Left forelimb (tissue), 1 donor: Measurements from ENCODE around the gene VPS16.

ENCODE experiments used
- DNase-seq: peaks from one replicate; pipeline ENCODE4 v3.0.0-alpha.2; 2018; ENCODE audit warnings: low spot score

VPS16 gene

DNA sequence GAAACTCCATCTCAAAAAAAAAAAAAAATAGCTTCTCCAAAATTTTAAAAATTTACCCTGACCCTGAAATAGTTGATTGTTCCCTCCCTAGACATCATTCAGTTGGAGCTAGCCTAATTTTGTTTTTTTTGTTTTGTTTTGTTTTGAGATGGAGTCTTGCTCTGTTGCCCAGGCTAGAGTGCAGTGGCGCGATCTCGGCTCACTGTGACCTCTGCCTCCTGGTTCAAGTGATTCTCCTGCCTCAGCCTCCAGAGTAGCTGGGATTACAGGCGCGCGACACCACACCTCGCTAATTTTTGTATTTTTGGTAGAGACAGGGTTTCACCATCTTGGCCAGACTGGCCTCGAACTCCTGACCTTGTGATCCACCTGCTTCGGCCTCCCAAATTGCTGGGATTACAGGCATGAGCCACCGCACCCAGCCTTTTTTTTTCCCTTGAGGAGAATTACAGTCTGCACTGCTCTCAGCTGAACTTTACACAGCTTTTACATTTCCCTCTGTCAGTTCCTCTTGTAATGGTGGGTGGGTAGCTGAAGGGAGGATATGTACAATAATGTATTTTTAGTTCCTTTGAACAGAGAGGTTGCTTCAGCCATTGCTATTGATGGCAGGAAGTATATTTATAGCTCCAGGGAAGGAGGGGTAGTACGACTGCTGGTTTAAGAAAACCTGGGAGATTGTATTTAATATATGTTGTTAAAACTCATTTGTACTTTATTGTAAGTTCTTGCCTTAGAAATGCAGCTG lies 60.5 kb downstream of the VPS16 start:
- no peak for DNase-seq

- DNase-seq = no peak
Observed at GRCh38 chr20:2902291-2902690, 61.7 kb downstream of the VPS16 start.

DNA sequence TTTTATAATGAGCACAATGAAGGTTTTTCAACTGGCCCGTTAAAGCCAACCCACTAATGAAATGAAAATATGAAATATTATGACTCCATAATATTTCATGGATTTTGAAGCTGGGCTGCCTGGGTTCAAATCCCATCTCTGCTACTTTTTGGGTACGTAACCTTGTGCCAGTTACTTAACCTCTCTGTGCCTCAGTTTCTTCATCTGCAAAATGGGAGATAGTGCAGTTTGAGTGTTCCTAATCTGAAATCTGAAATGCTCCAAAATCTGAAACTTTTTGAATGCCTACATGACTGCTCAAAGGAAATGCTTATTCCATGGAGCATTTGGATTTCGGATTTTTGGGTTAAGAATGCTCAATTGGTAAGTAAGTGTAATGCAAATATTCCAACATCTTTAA lies 62.3 kb downstream of the VPS16 start:
- DNase-seq = no peak

DNA sequence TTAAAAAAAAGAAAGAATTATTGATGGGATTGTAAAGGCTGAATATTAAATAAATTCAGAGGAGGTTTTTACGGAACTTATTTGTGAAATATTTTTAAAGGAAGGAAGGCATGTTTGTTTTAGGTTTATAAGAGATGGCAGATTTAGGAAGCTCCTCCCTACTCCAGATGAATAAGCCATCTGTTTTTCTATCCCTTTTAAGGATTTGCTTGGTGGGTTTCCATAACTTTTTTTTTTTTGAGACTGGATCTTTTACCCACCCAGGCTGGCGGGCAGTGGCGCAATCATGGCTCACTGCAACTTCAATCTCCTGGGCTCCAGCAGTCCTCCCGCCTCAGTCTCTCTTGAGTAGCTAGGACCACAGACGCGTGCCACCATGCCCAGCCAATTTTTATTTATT lies 63.1 kb downstream of the VPS16 start:
- no peak for DNase-seq

GRCh38 chr20:2907519-2907918 lies 67.0 kb downstream of the VPS16 start:
- DNase-seq = no peak

- no peak for DNase-seq
Observed at GRCh38 chr20:2909953-2910352, 69.4 kb downstream of the VPS16 start.

- no peak for DNase-seq
Observed at GRCh38 chr20:2911200-2911599, 70.7 kb downstream of the VPS16 start.

DNA sequence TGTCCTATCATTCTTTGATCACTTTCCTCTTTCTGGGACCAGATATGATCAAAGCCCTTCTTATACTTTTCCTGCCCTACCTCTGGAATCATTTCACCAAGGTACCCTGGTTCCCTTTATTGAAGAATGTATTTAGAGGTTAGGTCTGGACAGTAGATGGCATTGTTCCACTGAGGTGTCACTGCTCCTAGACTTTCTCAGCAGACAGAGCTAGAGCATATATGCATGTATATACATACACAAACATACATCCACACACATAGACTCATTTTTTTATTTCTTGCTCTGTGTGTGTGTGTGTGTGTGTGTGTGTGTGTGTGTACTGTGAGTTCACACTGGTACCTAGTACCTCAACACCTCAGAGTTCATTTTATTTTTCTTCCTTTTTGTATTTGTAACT lies 73.6 kb downstream of the VPS16 start:
- no peak for DNase-seq
